Measurements from ENCODE around the gene TMEM135. TPM values are rescaled to one million over a fixed set of nuclear protein-coding genes. Genes with fewer than 3 reads are reported as not detected.

The TMEM135 gene
- total RNA-seq, 1 experiment from 2014 or later, result 95.2 TPM

DNA sequence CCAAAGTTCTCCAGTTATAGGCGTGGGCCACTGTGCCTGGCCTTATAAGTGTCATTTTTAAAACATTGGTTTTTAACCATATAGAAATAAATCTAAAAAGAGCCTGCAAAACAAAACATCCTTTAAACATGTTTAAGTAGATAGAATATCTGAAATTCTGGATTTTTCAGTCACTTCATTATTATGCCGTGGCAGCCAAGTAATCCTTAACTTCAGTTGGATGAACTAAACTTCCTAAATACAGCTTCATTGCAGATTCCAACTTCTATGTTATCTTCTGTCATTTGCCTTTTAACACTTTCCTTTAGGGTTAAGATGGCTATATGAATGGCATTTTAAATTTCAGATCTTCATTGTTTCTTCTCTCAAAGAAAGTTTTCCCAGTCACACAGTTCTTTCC is 291.4 kb downstream of the TMEM135 start:
- H3K4me1 ChIP-seq, result no peaks in the 10 kb centered on the region
- Mint-ChIP-seq H3K27me3 (ENCODE audit: insufficient read depth, unreplicated experiment) (no peaks in the 10 kb centered on the region), H3K4me1 (ENCODE audit: low read depth, unreplicated experiment) (no peaks in the 10 kb centered on the region), H3K4me3 (ENCODE audit: unreplicated experiment) (no peak overlapping the region), H3K27ac (ENCODE audit: unreplicated experiment) (no peak overlapping the region), H3K36me3 (ENCODE audit: insufficient read depth, unreplicated experiment) (peaks cover 37% of the 10 kb centered on the region), H3K9me3 (ENCODE audit: unreplicated experiment) (peaks cover 21% of the 10 kb centered on the region)
- BruUV-seq (replicated peaks), result no TSS peak
- no peak overlapping the region for H3K4me3 ChIP-seq (ENCODE audit: low read depth, low read length)
- TF ChIP-seq CTCF (IDR thresholded peaks at IDR 0.05; ENCODE audit: insufficient read depth in 1 of 2, low read depth in 1 of 2, low read length in 1 of 2, severe bottlenecking in 1 of 2, unreplicated experiment in 1 of 2), result no peak
- POLR2A ChIA-PET, result no interaction called here
- no peaks in the 10 kb centered on the region for H3K27me3 ChIP-seq (replicated peaks; ENCODE audit: control insufficient read depth, insufficient read depth, low read length)
- CTCF ChIA-PET, result interaction anchor here (0.9 kb wide), 1 partner anchor 232 kb away, joined by 4 read pairs; no protein-coding TSS in a partner anchor
- H3K36me3 ChIP-seq (ENCODE audit: control insufficient read depth, insufficient read depth, low read length), result peaks cover under 1% of the 10 kb centered on the region; the same call in 1 of the 2 replicates
- no peaks in the 10 kb centered on the region; the same call in 1 of the 2 replicates for H3K9me3 ChIP-seq
- no peak for DNase-seq
- intact Hi-C loops (cut with micrococcal nuclease; ENCODE audit: unreplicated experiment), result no loop called here

GRCh38 chr11:87330187-87330601 is 292.5 kb downstream of the TMEM135 start:
- intact Hi-C loops (cut with micrococcal nuclease; ENCODE audit: unreplicated experiment), result no loop called here
- Mint-ChIP-seq H3K27ac (ENCODE audit: unreplicated experiment) (no peak overlapping the region), H3K27me3 (ENCODE audit: insufficient read depth, unreplicated experiment) (no peaks in the 10 kb centered on the region), H3K36me3 (ENCODE audit: insufficient read depth, unreplicated experiment) (peaks cover 36% of the 10 kb centered on the region), H3K9me3 (ENCODE audit: unreplicated experiment) (peaks cover 21% of the 10 kb centered on the region), H3K4me3 (ENCODE audit: unreplicated experiment) (no peak overlapping the region), H3K4me1 (ENCODE audit: low read depth, unreplicated experiment) (no peaks in the 10 kb centered on the region)
- TF ChIP-seq CTCF (IDR thresholded peaks at IDR 0.05; ENCODE audit: insufficient read depth in 1 of 2, low read depth in 1 of 2, low read length in 1 of 2, severe bottlenecking in 1 of 2, unreplicated experiment in 1 of 2), result no peak
- H3K4me3 ChIP-seq (ENCODE audit: low read depth, low read length), result no peak overlapping the region
- H3K36me3 ChIP-seq (ENCODE audit: control insufficient read depth, insufficient read depth, low read length), result no peaks in the 10 kb centered on the region
- H3K27me3 ChIP-seq (replicated peaks; ENCODE audit: control insufficient read depth, insufficient read depth, low read length), result no peaks in the 10 kb centered on the region
- BruUV-seq (replicated peaks), result no TSS peak
- no peak for DNase-seq
- POLR2A ChIA-PET, result no interaction called here
- CTCF ChIA-PET, result interaction anchor here (0.9 kb wide), 1 partner anchor 233 kb away, joined by 4 read pairs; no protein-coding TSS in a partner anchor
- no peaks in the 10 kb centered on the region for H3K4me1 ChIP-seq
- peaks cover 4% of the 10 kb centered on the region; the same call in 1 of the 2 replicates for H3K9me3 ChIP-seq

GRCh38 chr11:87331273-87331672 is 293.5 kb downstream of the TMEM135 start:
- H3K9me3 Mint-ChIP-seq (ENCODE audit: unreplicated experiment), result peaks cover 24% of the 10 kb centered on the region
- no peaks in the 10 kb centered on the region for H3K27me3 Mint-ChIP-seq (ENCODE audit: insufficient read depth, unreplicated experiment)
- H3K36me3 ChIP-seq (ENCODE audit: control insufficient read depth, insufficient read depth, low read length), result no peaks in the 10 kb centered on the region
- POLR2A ChIA-PET, result no interaction called here
- H3K4me1 Mint-ChIP-seq (ENCODE audit: low read depth, unreplicated experiment), result no peaks in the 10 kb centered on the region
- no peak overlapping the region for H3K4me3 ChIP-seq (ENCODE audit: low read depth, low read length)
- intact Hi-C loops (cut with micrococcal nuclease; ENCODE audit: unreplicated experiment), result no loop called here
- no peaks in the 10 kb centered on the region for H3K27me3 ChIP-seq (replicated peaks; ENCODE audit: control insufficient read depth, insufficient read depth, low read length)
- H3K4me1 ChIP-seq, result no peaks in the 10 kb centered on the region
- no peak for DNase-seq
- peaks cover 8% of the 10 kb centered on the region for H3K9me3 ChIP-seq
- H3K4me3 Mint-ChIP-seq (ENCODE audit: unreplicated experiment), result no peak overlapping the region
- no peak for TF ChIP-seq CTCF (IDR thresholded peaks at IDR 0.05; ENCODE audit: insufficient read depth in 1 of 2, low read depth in 1 of 2, low read length in 1 of 2, severe bottlenecking in 1 of 2, unreplicated experiment in 1 of 2)
- CTCF ChIA-PET, result interaction anchor here (0.6 kb wide), 1 partner anchor 48 kb away, joined by 4 read pairs; no protein-coding TSS in a partner anchor
- BruUV-seq (replicated peaks), result no TSS peak
- peaks cover 41% of the 10 kb centered on the region for H3K36me3 Mint-ChIP-seq (ENCODE audit: insufficient read depth, unreplicated experiment)
- H3K27ac Mint-ChIP-seq (ENCODE audit: unreplicated experiment), result no peak overlapping the region
